Femur (tissue), 1 donor: ENCODE results near the gene DYRK1A.
A peak's percentile ranks its signal among the peaks of the same experiment; 100 is the strongest.
"Not testable (repeated sequence)": the region's sequence is repeated elsewhere in the genome, so short reads cannot be mapped to it uniquely, and the experiment has no call there.

Experiments
- DNase-seq: peaks from one replicate; pipeline ENCODE4 v3.0.0-alpha.2; 2017

Gene DYRK1A

DNA sequence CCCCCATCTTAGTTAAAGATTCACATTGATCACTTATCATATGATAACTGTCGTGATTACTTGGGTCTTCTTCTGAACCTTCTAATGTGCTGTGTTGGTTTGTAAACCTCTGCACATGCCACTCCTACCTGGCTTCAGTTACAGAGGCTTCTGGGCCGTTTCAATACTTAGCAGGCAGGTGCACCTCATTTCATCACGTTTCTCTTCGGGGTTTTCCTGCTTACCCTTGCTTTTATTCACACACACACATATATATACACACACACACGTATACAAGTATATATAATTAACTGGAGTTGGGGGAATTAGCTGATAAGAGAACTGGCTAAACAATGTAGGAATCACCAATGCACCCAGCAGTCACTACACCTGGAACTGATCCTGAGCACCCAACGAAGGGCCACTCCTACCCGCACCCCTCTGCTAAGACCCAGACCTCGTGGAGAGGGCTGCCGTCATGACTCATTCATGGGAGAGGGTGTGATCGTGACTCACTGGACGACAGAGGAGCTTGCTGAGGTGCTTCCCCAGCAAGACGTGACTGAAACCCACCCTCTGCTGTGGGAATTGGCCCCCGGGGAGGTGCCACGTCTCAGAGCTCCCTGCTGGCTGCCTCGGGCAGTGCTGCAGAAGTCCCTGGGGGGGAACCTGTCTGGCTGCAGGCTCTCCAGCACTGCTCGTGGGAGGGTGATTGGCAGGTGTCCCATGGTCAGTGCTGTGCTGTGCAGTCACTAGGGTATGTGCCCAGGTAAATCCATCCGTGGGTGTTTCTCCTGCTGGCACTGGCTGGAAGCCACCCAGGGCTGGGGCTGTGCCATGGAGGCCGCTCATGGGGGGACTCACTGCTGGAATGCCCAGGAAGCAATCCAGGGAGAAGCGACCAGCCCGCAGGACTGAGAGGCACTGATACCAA is 166.6 kb downstream of the DYRK1A start:
- DNase-seq: no peak

DNA sequence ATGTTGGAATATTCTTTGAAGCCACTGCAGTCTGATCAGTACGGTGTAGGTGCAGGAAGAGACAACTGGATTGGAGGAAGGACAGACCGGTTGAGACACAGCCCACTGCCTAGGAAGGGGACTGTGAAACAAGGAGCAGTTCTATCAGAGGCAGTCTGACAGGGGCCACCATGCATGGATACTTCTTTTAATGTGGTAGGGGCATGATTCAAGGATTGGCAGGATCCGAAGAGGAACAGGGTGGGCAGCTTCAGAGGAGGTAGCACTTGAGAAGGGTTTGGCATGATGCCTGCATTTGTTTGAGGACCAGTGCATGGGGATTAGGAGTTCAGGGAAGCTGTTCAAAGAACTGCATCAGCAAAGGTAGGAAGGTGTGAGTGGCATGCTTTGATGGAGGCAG is 167.9 kb downstream of the DYRK1A start:
- no peak for DNase-seq

DNA sequence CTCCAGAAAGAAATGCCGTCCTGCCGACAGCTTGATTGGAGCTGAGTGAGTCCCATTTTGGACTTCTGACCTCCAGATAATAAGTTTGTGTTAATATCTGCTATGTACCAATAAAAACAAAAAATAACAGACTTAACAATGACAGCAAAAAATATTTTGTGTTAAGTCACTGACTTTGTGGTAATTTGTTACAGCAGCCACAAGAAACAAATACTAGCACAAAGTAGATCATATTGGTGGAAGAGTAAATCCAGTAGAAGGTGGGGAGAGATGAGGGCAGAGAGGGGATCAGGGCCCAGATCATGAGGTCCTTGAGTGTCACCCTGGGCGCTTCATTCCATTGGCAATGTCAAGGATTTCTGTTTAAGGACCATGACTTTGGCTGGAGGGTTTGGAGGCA is 168.6 kb downstream of the DYRK1A start:
- no peak for DNase-seq

DNA sequence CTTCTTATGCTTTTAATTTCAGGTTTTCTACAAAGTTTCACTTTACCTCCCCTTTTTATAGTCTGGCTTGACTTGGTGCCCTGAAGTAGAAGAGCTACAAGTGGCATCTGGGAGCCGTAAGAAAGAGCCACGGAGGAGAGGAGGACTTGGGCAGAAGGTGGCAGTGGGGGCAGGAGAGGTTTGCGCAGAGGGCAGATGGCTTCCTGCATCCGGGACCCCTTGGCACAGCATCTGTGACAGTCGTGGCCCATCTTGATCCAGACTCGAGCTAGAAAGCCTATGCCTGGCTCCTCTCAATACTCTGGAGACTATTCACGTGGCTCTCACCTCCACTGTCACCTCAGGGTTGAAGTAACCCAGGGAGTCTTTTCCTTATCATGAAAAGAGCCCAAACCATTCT is 169.1 kb downstream of the DYRK1A start:
- no peak for DNase-seq

DNA sequence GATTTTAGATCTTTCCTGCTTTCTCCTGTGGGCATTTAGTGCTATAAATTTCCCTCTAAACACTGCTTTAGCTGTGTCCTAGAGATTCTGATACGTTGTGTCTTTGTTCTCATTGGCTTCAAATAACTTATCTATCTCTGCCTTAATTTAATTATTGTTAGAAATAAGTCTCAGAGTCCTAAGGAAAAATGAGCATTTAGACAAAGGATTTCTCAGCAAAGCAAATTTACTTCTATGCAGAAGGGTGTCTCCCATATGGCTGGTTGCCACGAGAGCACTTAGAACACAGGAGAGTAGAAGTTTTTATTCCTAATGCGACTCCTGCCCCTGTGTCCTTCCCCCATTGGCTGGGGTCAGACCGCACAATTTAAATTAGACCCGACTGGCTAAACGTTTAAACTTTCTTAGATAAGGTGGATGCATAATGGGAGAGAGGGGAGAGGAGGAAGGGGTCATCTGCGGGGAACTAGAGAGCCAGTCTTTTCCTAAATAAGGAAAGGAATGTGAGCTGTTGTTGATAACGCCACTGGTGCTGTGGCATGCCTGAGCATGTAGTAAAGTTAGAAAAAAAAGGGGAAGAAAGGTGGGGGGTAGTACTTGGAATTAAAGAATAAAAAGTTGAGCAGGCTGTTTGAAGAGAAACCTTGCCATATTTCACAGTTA is 170.2 kb downstream of the DYRK1A start:
- no peak for DNase-seq

DNA sequence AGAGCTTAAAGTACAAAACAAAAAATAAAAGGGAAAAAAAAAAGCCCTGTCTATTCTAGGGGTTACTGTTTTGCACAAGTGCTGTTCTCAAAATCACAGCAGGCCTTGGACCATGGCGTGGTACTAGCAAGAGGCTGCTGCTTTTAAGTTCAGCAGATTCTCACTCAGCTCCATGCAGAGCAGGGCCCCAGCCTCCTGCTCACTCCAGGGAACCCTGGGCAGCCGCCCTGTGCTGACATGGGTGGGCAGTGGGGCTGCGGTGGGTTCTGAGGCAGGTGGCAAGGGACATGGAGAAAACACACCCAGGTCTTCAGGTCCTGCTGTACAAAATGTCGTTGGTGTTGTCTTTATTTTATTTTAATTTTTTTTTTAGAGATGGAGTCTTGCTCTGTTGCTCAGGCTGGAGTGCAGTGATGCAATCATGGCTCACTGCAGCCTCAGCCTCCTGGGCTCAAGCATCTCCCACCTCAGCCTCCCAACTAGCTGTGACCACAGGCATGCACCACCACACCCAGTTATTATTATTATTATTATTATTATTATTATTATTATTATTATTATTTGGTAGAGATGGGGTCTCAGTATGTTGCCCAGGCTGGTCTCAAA is 170.9 kb downstream of the DYRK1A start:
- DNase-seq: no peak

DNA sequence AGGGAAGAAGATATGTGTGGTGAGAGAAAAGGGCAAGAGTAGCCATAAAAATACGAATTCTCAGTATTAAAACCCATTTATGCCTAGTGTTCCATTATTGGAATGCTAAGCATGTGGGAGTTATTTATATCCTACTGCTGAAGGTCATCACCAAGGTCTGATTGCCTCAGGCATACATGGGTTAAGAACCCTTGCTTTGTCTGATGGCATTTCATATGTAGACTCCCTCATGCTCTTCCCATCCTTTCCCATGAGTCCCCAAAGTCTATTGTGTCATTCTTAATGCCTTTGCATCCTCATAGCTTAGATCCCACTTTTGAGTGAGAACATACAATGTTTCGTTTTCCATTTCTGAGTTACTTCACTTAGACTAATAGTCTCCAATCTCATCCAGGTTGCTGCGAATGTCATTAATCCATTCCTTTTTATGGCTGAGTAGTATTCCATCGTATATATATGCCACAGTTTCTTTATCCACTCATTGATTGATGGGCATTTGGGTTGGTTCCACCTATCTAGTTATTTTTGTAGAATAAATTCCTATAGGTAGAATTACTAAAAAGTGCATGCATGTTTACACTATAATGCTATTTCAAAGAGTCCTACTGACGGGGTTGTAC is 172.5 kb downstream of the DYRK1A start:
- no peak for DNase-seq

DNA sequence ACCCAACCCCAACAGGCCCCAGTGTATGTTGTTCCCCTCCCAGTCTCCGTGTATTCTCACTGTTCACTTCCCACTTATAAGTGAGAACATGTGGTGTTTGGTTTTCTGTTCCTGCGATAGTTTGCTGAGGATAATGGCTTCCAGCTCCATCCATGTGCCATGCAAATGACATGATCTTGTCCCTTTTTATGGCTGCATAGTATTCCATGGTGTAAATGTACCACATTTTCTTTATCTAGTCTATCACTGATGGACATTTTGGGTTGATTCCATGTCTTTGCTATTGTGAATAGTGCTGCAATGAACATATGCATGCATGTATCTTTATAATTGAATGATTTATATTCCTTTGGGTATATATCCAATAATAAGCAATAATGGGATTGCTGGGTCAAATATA is 174.6 kb downstream of the DYRK1A start:
- not testable (repeated sequence) for DNase-seq

DNA sequence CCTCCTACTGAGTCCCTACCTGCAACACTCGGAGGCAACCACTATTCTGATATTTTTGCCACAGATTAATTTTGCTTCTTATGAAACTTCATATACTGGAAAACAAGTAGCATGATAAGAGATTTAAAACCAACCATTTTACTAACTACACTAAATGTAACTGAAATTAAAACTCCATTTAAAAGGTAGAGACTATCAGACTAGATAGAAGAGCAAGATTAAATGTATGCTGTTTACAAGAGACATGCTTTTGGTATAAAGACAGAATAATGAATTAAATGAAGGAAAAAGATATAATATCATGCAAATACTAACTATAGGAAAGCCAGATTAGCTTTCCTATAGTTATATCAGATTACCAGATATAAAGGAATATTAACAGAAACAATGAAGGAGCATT is 175.9 kb downstream of the DYRK1A start:
- DNase-seq: no peak

DNA sequence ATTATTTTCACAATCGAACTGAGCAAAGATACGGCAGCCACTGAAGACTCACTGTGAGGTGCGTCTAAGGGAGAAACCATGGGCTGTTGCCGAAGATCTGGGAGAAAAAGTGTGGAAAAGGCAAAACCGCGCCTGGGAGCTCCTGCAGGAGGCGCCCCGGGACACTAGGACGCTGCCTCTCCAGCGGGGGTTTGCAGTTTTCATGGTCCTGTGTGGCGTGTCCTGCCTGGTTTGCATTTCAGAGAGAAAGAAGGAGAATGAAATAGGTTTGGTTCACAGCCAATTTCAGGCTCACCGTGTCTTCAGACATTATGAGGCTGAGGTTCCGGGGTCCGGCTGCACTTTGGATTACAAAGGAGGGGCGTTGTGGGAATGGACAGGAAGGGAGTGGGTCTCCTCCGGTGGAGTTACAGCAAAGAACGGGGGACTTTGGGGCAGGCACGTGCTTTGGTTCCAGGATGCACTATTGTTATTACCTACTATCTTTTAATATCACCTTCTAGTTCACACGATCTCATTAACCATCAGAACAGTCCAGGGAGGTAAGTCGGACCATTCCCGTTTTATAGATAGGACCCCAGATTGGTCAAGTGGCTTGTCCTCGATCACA is 179.8 kb downstream of the DYRK1A start:
- no peak for DNase-seq

DNA sequence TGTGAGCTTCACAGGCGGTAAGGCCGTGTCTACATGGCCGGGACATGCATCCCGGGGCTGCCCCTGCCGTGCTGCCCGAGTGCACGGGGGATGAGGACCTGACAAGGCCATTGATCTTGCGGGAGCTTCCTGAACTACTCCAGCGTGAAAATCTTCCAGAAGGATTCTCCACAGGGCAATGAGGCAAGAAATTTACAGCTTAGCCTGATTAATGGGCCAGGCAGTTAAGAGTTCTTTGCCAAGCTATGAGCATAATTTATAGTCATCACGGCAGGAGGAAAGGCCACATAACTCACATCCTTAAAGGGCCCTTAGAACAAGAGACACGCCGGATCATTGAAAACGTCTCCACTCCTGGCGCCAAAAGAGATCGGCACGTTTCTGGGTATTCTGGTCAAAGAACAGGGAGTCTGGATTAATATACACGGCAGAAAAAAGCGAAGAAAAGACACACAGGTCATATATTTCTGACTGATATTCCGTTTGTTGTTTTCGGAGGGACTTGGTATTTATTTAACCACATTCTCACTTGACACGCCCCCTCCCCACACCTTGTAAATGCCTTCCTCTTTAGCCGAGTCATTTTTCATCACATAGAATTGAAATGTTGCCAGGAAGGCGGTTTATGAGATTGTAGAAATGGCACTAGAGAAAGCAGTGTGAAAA is 180.5 kb downstream of the DYRK1A start:
- DNase-seq: no peak

DNA sequence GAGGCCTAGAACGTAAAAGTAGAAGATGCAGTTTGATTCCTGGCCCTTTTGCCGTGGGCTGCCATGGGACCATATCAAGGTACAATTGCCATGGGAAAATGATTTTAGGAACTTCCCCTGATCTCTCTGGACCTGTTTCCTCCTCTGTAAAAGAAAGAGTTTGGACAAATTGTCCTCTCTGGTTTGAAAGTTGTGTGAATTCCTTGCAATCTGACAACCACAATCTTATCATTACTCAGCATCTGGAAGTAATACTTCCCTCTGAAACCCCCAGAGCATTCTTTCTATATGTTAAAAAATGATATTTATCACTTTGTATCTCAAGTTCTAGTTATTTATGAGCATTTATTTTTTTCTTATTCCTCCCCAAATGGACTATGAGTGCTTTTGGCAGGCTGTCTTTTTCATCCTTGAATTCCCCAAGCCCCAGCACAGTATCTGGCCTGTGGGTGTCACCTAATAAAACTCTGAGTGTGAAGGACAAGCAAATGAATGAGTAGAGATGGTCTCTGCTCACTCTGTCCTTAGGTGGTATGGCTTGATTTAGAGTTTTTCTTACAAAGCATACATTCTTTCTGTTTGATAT is 181.1 kb downstream of the DYRK1A start:
- DNase-seq: no peak

DNA sequence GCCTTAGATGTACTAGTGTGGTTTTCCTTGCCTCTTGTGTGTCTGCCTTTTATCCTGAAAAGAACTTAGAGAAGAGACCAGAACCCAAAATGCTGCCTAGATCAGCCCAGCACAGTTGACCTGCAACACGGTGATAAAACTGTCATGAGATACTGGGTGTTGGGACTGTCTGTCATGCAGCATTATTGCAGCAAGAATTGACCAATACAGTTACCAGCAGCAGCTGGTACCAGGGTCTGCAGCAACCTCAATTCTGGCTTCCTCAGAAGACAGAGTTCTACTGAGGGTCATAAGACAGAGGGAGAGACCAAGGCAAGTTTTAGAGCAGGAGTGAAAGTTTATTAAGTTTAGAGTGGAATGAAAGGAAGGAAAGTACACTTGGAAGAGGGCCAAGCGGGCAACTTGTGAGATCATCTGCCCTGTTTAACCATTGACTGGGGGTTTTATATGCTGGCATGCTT is 182.0 kb downstream of the DYRK1A start:
- no peak for DNase-seq

DNA sequence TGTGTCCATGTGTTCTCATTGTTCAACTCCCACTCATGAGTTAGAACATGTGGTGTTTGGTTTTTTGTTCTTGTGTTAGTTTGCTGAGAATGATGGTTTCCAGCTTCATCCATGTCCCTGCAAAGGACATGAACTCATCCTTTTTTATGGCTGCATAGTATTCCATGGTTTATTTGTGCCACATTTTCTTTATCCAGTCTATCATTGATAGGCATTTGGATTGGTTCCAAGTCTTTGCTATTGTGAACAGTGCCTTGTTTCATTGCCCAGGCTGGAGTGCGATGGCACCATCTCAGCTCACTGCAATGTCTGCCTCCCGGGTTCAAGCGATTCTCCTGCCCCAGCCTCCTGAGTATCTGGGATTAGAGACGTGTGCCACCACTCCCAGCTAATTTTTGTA is 183.2 kb downstream of the DYRK1A start:
- DNase-seq: not testable (repeated sequence)

DNA sequence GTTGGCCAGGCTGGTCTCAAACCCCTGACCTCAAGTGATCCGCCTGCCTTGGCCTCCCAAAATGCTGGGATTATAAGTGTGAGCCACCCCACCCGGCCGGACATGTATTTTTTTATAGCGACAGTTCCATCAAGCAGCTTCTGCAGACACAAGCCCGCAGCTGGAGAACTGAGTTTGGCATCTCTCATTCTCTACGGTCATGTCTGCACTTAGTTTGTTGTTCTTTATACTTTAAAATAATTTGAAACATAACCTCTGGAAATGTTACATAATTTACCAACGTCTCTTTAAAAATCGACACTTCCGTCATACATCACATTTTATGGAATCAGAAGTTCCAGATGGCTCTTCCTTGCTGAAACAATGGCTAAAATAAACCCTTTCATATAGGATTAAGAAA is 183.6 kb downstream of the DYRK1A start:
- DNase-seq: no peak

DNA sequence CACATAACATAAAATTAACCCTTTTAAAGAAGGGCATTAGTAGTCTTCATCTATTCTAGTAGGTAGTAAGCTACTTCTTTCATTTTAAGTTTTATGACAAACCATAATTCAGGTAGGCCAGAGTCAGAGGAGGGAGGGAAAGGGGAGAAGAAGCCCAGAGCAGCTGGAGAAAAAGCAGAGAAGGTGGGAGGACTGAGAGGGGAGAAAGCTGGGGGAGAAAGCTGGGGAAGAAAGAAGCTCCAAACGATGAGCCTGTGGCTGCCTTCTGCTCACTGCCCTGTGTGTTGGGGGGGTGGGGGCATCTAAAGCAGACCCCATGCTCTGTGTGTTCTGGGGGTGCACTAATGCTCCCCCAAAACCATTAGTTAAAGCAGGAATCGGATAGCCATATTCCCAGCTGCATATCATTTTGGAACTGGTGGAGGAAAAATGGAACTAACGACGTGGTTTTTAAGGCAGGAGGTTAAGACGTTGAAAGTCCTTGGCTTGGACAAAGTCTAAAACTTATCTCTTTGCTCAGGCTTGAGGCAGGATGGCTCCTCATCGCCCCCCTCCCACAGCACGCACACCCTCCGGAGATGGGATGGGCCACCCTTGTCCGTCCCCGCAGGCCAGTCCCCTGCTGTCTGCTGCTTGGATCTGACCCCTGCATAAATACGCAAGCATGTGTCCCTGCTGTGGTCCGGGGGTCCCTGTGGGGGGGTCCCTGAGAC is 184.2 kb downstream of the DYRK1A start:
- no peak for DNase-seq

DNA sequence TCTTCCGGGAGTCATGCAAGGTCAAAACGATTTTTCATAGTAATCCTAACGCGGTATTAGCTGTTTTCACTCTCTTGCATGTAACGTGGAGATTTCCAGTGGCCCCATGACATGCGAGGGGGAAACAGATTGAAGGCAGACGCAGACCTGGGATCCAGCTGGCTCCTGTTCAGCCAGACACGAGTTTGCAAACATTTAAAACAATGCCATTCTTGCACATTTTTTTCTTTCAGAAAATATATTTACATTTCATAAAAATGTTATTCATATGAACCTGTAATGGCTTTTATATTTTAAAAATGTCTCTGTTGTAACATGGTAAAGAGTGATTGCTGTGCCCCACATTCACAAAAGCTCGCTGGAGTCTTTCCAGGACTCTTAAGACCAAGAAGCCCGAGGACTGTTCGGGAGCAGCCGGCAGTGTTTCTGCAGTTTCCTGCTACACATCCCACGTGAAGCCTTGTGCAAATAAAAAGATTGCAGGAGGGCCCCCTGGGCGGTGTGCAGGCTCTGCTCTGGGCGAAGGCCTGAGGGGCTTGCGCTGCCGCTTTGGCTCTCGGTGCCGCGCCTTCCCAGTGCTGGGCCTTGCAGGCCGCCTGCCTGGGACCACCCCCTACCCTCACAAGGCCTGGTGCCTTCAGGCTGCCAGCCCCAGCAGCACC is 184.9 kb downstream of the DYRK1A start:
- peak; percentile 32 for DNase-seq

DNA sequence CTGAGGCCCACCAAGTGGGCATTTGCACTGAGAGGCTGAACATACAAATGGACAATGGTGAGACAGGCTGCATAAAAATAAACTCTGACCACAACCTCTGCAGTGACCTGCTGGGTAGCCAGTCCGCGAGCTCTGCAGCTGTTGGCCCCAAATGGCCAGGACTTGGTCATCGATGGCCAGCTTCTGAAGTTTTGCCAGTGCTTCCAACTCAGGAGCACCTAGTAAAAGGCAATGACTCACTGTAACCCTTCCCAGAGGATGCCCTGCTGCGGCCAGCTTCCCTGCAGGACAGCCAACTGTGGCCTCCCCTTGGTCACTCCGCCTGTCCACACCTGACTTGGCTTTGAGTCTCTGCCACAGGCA is 185.4 kb downstream of the DYRK1A start:
- no peak for DNase-seq

DNA sequence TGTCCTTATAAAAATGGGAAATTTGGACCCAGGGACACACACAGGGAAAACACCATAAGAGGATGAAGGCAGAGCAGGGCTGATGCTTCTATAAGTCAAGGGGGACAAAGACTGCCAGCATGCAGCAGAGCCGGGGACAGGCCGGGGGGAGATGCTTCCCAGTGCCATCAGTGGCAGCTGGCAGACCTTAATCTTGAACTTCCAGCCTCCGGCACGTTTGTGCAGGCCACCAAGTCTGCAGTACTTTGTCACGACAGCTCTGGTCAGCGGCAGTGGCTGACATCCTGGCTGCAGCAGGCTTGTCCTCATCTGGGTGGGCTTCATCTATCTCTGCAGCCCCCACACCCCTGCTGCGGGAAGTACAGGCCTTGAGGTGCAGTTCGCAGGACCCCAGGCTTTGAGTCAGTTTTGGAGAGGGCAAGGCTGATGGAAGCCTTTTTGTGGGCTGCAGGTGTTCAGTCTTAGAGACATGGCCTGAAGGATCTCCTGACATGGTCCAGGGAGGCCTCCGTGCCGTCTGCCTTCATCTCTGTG is 186.0 kb downstream of the DYRK1A start:
- no peak for DNase-seq

DNA sequence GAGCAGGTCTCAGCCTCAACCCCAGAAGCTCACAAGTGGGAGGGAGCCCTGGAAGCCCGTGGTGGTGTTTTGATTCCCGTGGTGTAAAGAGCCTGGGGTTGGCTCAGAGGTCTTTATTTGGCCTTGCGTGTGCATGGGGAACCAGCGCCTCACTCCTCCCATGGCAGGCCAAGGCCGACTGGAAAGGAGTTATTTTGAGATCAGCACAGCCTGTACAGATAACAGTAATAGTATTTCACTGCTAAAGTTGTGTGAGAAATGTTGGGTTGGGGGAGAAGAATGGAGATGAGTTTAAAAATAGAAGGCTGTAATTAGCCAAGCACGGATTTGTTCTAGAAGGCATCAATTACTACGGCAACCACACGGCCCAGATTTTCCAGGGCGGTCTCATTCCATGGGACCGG is 186.5 kb downstream of the DYRK1A start:
- peak; percentile 39 for DNase-seq
